Stimulated activated naive CD4-positive, alpha-beta T cell treated with Interleukin-2 at 50 U/mL for 16 hours (primary cell): ENCODE measurements around the gene FN3K.
"Not testable (repeated sequence)": the region's sequence is repeated elsewhere in the genome, so short reads cannot be mapped to it uniquely, and the experiment has no call there.

Experiments used
- DNase-seq: peaks from one replicate; lab custom pipeline; 2025; lab: John Stamatoyannopoulos, UW

FN3K gene

DNA sequence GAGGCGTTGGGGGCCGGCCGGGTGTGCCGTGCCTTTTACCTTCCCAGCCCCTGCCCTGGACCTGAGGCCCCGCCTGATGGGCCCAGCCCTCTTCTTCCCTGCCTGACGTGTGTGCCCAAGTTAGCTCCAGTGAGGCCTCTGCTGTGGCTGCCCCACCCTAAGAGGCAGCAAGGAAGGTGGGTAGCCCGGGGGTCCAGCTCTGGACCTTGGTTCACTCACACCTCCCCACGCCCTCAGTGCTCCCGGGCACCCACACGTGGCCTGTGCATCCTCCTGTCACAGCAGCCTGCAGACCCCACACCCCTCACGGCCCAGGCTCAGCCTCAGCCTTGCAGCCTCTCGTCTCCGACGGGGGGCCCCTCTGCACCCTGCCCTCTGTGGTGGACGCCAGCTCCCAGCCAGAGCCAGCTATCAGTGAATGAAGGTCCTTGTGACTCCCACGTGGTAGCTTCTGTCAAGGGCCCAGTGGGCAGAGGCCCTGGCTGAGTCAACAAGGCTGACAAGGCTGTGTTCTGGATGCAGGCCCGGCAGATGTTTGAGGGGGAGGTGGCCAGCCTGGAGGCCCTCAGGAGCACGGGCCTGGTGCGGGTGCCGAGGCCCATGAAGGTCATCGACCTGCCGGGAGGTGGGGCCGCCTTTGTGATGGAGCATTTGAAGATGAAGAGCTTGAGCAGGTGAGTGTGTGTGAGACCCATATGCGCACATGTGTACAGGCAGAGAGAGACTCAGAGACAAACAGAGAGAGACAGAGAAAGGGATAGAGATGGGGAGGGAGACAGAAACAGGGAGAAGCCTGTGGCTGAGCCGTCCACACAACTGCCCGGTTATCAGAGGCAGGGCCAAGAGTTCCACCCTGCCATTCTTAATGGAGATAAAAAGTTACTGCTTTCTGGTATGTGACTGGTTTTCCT lies 2.8 kb downstream of the FN3K start:
- no peak for DNase-seq

GRCh38 chr17:82740906-82741759 lies 5.7 kb downstream of the FN3K start:
- no peak for DNase-seq

DNA sequence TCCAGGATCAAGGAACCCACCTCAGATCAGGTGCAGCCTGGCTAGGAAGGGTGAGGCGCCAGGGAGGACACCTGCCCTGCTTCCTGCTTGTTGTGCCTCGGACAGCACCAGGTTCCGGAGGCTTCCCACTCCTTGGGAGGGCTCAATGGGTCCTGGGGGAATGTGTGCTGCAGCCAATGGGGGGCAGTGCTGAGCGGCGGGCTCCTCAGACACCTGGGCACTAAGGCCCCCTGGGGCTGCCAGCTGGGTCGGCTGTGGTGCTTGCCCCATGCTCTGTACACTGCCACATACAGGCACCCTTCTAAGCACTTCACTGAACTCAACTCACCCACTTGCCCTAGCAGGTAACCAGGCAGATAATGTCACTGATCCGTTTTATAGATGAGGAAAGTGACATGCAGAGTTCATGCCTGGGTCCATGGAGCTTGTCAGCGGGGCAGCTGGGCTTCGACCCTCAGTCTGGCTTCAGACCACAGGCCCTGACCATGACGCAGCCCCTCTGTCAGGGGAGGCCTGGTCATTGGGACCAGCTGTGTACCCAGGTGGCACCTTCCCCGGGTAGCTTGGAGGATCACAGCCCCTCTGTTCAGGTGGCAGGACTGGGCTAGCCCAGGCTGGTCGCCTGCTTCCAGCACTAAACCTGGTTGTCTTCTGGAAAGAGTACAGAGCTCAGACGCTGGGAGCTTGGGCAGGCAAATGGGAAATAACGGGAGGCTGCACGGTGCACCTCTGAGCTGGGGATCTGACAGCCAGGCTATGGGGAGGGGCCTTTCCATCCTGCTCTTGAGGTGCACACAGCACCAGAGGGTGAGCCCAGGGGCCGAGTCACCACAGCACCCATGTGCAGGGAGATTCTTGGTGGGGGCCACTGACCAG lies 8.2 kb downstream of the FN3K start:
- DNase-seq = no peak

DNA sequence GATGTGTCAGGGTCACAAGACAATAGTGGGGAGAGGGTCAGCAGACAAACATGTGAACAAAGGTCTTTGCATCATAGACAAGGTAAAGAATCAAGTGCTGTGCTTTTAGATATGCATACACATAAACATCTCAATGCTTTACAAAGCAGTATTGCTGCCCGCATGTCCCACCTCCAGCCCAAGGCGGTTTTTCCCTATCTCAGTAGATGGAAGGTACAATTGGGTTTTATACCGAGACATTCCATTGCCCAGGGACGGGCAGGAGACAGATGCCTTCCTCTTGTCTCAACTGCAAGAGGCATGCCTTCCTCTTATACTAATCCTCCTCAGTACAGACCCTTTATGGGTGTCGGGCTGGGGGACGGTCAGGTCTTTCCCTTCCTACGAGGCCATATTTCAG lies 9.3 kb downstream of the FN3K start:
- DNase-seq = not testable (repeated sequence)

DNA sequence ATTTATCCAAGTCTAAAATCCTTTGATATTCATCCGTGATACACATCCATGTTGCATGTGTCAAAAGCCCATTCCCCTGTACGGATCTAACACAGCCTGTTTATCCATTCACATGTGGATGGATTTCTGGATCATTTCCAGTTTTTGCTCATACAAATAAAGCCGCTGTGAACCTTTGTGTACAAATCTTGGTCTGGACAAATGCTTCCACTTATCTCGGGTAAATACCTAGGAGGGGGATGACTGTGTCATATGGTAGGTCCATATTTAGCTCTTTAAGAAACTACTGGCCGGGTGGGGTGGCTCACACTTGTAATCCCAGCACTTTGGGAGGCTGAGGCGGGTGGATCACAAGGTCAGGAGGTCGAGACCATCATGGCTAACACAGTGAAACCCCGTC lies 10.1 kb downstream of the FN3K start:
- DNase-seq = no peak

DNA sequence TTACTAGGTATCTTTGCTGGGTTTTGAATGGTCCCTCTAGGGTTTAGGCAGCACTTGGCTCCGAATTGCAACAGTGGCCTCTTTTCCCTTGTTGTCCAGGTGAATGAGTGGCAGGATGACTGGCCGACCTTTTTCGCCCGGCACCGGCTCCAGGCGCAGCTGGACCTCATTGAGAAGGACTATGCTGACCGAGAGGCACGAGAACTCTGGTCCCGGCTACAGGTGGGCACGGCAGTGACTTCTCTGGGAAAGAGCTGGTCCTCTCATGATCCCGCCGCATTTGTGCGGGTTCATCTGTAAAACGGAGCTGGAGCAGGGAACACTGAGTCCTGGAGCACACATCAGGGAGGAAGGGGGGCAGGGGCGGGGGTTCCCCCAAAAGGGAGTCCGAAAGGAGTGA lies 13.3 kb downstream of the FN3K start:
- DNase-seq = no peak

DNA sequence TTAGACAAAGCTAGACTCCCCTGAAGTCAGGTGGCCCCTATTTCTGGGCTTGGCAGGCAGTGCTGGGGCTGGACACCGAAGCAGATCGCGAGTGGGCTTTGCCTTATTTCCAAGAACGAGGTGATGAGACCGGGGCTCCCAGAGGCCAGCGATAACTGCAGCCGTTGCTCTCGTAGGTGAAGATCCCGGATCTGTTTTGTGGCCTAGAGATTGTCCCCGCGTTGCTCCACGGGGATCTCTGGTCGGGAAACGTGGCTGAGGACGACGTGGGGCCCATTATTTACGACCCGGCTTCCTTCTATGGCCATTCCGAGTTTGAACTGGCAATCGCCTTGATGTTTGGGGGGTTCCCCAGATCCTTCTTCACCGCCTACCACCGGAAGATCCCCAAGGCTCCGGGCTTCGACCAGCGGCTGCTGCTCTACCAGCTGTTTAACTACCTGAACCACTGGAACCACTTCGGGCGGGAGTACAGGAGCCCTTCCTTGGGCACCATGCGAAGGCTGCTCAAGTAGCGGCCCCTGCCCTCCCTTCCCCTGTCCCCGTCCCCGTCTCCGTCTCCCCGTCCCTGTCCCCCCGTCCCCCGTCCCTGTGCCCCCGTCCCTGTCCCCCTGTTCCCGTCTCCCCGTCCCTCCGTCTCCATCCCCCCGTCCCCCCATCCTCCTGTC lies 15.0 kb downstream of the FN3K start:
- DNase-seq = no peak

DNA sequence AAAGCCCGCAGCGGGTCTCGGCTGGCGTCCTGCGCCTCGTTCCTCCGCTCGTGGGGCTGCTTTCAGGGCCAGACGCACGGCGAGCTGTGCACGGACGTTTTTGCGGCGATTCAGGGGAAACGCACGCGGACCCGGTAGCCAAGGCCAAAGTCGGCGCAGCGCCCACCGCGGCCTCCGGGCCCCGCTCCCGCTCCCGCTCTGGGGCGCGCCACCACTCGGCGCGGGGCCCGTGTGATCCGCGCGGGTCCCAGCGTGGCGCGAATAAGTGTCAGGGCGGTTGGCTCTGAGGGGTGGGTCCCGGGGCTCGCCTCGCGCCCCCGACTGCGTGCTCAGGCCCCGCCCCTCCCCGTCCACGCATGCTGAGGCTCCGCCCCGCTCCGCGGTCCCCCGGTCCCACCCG lies 15.8 kb downstream of the FN3K start:
- no peak for DNase-seq

DNA sequence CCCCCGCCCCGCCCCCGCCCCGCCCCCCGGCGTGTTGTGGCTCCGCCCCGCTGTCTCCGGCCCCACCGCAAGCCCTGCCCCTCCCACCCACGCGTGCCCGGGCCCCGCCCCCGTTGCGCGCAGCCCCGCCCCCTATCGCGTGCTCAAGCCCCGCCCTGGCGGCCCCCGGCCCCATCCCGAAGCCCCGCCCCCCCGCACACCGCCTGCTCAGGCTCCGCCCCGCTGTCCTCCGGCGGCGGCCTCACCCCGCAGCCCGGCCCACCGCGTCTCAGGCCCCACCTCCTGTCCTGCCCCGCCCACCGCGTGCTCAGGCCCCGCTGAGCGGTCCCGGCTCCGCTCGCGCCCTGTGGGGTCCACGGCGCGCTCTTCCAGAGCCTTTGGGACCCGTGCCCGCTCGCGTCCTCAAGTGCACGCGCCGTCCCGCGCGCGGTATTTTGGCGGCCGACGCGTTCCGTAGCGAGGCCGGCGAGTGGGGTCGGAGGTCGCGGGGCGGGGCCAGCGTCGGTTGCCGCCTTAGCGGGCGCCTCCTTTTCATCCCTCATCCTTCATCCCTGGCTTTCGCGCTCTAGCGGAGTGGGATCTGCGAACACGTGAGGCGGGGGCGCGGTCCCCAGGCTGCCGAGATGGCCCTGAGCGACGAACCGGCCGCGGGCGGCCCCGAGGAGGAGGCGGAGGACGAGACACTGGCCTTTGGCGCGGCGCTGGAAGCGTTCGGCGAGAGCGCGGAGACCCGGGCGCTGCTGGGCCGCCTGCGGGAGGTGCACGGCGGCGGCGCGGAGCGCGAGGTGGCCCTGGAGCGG lies 16.4 kb downstream of the FN3K start, which contains the start of gene TBCD:
Gene TBCD, plus strand, starts transcription at position 495 of the 800 bp plus-strand sequence. Its CDS starts 129 bp downstream, at position 624.
- peak; percentile 89 for DNase-seq

- DNase-seq = no peak
Measured at GRCh38 chr17:82752371-82753200, 17.2 kb downstream of the FN3K start.

- DNase-seq = no peak
Measured at GRCh38 chr17:82753201-82753464, 17.7 kb downstream of the FN3K start.

DNA sequence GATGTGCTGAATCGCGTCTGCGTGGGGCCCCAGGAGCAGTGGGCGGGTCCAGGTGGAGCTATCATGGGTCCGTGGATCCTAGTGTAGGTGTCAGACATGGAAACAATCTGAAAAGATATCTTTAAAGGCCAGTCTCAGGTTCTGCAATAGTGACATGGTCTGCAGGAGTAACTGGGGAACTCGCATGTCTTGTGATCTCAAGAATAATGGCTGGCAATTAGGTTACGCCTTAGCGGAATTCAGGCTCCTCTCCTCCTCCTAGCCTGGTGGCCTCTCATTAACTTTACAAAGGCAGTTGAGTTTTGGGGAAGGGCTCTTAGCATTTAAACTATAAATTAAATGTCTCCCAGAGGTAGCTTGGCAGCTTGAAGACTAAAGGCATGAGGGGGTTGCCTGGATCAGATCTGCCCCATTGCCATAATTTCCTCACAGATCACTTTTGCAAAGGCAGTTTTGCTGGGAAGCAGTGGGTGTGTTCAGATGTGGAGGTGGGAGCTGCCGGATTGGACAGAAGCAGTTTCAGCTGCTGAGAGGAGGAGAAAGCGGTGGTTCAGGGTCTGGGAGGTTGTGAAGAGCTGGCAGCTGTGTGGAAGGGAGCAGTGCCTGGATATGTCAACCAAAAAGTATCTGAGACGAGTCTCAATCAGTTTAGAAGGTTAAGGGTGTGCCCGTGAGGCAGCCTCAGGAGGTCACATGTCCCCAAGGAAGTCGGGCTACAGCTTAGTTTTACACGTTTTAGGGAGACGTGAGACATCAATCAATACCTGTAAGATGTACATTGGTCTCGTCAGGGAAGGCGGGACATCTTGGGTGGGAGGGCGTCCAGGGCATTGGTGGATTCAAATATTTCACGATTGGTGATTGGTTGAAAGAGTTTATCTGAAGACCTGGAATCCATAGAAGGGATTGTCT lies 19.1 kb downstream of the FN3K start:
- no peak for DNase-seq

- DNase-seq = no peak
Measured at GRCh38 chr17:82756166-82756565, 20.8 kb downstream of the FN3K start.

DNA sequence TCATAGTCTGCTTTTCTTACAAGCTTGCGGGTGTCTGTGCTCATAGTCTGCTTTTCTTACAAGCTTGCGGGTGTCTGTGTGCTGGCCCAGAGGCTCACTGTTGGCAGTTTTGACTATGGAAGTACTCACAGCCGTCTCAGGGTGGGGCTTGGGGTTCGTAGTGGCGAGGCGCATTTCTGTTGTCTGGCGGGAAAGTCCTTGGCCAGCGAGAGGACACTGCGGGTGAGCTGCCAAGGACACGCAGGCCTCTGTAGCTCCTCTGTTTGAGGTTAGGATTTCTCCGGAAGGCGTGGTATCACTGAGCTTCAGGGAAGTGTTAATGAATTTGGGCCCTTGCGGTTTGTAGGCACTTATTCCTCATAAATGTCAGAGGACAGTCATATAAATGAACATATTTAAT lies 30.0 kb downstream of the FN3K start:
- no peak for DNase-seq

DNA sequence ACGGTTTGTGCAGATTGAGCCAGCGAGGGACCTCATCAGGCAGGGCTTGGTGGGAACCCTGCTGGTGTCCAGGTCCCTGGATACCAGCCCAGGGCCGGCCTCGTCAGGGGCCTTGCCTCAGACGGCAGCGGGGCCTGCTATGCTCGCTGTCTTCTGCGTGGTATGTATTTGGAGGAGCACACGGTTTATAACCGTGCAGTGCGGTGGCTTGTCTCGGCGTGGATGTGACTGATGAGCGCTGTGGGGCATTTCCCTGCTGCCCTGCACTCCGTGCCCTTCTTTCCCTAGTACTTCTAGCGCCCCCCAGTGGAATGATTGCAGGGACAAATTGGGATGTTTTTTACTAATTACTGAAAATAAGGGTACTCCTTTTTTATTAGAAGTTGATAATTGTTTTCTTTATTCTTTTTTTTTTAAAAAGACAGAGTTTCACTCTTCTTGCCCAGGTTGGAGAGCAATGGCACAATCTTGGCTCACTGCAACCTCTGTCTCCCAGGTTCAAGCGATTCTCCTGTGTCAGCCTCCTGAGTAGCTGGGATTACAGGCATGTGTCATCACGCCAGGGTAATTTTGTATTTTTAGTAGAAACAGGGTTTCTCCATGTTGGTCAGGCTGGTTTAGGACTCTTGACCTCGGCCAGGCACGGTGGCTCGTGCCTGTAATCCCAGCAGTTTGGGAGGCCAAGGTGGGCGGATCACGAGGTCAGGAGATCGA lies 31.8 kb downstream of the FN3K start:
- DNase-seq = no peak

GRCh38 chr17:82769041-82769440 lies 33.6 kb downstream of the FN3K start:
- DNase-seq = no peak

DNA sequence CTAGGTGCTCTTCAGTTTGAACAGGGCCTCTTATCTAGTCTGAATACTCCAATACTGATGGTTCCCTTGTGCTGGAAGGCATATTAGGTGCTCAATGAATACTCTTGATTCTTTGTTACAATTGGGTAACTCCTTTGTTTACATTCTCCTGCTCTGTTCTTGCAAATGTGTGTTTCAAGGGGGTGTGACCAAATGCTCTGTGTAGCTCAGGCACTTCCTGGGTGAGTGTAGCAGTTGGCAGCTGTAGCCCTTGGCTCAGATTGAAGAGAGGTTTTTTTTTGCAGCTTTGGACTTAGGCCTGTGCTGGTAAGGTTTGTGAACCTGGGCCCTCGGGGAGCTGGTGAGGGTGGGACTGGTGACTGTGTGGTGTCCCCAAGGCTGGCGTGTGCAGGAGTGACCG lies 36.6 kb downstream of the FN3K start:
- DNase-seq = no peak

DNA sequence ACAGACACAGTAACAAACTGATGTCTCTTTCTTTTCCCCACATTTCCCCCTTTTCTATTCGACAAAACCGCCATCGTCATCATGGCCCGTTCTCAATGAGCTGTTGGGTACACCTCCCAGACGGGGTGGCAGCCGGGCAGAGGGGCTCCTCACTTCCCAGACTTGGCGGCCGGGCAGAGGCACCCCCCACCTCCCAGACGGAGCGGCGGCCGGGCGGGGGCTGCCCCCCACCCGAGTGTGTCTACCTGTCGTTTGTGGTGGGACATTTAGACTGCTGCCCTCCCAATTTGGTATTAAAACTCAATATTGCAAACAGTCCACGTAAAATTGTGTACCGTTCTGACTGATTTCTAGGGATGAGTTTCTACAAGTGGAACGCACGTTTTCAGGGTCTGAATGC lies 39.0 kb downstream of the FN3K start:
- DNase-seq = not testable (repeated sequence)
